ENCODE measurements around the gene UGGT2. TPM values are rescaled to one million over a fixed set of nuclear protein-coding genes. Genes with fewer than 3 reads are reported as not detected.

UGGT2 gene
- total and polyA plus RNA-seq, 2 of the 13 experiments (the other 11 are each of a cell fraction or from before 2014, with no cell fraction given) = 13.2 to 27.1 TPM

DNA sequence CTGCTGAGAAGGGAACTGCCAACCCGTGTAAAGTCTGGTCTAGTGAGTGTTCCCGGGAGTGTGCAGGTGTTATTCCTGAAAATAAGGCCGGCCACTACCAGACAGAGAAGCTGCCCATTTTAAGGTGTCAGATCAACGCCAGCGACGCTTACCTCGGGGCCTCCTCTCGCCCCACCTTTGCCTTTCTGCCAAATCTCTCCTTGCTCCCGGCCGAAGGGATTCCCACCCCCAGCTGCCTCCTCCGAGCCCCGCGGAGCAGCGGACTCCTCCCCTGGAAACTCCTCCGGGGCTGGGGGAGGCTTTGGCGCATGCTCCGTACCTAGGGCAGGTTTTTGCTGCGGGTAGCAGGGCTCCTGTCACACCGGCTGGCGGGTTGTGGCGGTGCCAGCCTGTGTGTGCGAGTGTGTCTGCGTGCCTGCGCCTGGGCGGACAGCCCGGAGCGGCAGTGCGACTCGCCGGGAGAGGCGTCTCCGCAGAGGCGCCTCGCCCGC, 36.6 kb upstream of the UGGT2 start, which contains the start of gene HS6ST3 (continued):
- TF ChIP-seq, protein P1, sequence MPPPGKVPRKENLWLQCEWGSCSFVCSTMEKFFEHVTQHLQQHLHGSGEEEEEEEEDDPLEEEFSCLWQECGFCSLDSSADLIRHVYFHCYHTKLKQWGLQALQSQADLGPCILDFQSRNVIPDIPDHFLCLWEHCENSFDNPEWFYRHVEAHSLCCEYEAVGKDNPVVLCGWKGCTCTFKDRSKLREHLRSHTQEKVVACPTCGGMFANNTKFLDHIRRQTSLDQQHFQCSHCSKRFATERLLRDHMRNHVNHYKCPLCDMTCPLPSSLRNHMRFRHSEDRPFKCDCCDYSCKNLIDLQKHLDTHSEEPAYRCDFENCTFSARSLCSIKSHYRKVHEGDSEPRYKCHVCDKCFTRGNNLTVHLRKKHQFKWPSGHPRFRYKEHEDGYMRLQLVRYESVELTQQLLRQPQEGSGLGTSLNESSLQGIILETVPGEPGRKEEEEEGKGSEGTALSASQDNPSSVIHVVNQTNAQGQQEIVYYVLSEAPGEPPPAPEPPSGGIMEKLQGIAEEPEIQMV (CRISPR knock-in tag; IDR thresholded peaks at IDR 0.05; ENCODE audit: low read depth) = no peak
- TF ChIP-seq, protein P2, sequence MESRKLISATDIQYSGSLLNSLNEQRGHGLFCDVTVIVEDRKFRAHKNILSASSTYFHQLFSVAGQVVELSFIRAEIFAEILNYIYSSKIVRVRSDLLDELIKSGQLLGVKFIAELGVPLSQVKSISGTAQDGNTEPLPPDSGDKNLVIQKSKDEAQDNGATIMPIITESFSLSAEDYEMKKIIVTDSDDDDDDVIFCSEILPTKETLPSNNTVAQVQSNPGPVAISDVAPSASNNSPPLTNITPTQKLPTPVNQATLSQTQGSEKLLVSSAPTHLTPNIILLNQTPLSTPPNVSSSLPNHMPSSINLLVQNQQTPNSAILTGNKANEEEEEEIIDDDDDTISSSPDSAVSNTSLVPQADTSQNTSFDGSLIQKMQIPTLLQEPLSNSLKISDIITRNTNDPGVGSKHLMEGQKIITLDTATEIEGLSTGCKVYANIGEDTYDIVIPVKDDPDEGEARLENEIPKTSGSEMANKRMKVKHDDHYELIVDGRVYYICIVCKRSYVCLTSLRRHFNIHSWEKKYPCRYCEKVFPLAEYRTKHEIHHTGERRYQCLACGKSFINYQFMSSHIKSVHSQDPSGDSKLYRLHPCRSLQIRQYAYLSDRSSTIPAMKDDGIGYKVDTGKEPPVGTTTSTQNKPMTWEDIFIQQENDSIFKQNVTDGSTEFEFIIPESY (CRISPR knock-in tag; IDR thresholded peaks at IDR 0.05) = no peak
- TF ChIP-seq ZNF263 (CRISPR knock-in tag; IDR thresholded peaks at IDR 0.05) (peak; percentile 80), WIZ (CRISPR knock-in tag; IDR thresholded peaks at IDR 0.05) (no peak), MIER3 (CRISPR knock-in tag; IDR thresholded peaks at IDR 0.05; ENCODE audit: borderline replicate concordance) (no peak), MXI1 (IDR thresholded peaks at IDR 0.05; ENCODE audit: borderline replicate concordance, low read depth, low read length) (no peak)
- TF ChIP-seq, protein P3, sequence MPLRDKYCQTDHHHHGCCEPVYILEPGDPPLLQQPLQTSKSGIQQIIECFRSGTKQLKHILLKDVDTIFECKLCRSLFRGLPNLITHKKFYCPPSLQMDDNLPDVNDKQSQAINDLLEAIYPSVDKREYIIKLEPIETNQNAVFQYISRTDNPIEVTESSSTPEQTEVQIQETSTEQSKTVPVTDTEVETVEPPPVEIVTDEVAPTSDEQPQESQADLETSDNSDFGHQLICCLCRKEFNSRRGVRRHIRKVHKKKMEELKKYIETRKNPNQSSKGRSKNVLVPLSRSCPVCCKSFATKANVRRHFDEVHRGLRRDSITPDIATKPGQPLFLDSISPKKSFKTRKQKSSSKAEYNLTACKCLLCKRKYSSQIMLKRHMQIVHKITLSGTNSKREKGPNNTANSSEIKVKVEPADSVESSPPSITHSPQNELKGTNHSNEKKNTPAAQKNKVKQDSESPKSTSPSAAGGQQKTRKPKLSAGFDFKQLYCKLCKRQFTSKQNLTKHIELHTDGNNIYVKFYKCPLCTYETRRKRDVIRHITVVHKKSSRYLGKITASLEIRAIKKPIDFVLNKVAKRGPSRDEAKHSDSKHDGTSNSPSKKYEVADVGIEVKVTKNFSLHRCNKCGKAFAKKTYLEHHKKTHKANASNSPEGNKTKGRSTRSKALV (CRISPR knock-in tag; IDR thresholded peaks at IDR 0.05) = peak; percentile 85

GRCh38 chr13:96089139-96089538, 35.9 kb upstream of the UGGT2 start:
- no TSS peak for BruUV-seq (replicated peaks)
- Histone ChIP-seq H3K27ac (ENCODE audit: extremely low read length, insufficient read depth, low read length) (no peak overlapping the region), H3K9me3 (ENCODE audit: low read length) (no peaks in the 10 kb centered on the region), H3K4me1 (ENCODE audit: insufficient read depth, low read length) (0 out of 2 replicates have a peak, but pooled peaks cover 6% of the 10 kb centered on the region), H4K20me1 (ENCODE audit: insufficient read depth, low read length) (no peaks in the 10 kb centered on the region), H3K36me3 (replicated peaks in 1 of 2; ENCODE audit: control insufficient read depth in 1 of 2, insufficient read depth in 2 of 2, low read length in 2 of 2) (no peaks in the 10 kb centered on the region), H3K79me2 (ENCODE audit: insufficient read depth, low read length) (no peaks in the 10 kb centered on the region), H3K27me3 (ENCODE audit: control insufficient read depth in 1 of 2, insufficient read depth in 2 of 2, low read length in 2 of 2) (peaks cover 6 to 37% of the 10 kb centered on the region in 2 experiments), H3K9ac (ENCODE audit: insufficient read depth, low read depth, low read length) (no peak overlapping the region), H3K4me3 (replicated peaks in 1 of 3; ENCODE audit: insufficient read depth in 1 of 3, low read depth in 2 of 3, low read length in 3 of 3) (no peak overlapping the region), H2AFZ (ENCODE audit: low read length) (no peak overlapping the region), H3K4me2 (ENCODE audit: low read depth, low read length) (no peak overlapping the region)
- POLR2A ChIA-PET = no interaction called here
- intact Hi-C loops (cut with micrococcal nuclease; ENCODE audit: unreplicated experiment) (no loop called here), in situ Hi-C loops (cut with HindIII; ENCODE audit: extremely low pct_ligation_motif_present, low pct_unique_long_range_greater_than_20kb) (no loop called here)
- ATAC-seq (no peak), FAIRE-seq (no peak), DNase-seq (ENCODE audit: low spot score) (no peak)
- CTCF ChIA-PET (ENCODE audit: low intra/inter-chr PET ratio, low total read pairs) = no interaction called here
- WGBS (ENCODE audit: low lambda C conversion rate) = 3% methylated on average over 4 of the region's 4 CpGs
- TF ChIP-seq CBX2 (IDR thresholded peaks at IDR 0.05; ENCODE audit: low read depth, low read length) = peak; percentile 84; the same call in 1 of the 2 replicates
- no peak for TF ChIP-seq CBX2 (CRISPR knock-in tag; IDR thresholded peaks at IDR 0.05; ENCODE audit: low read depth)
- TF ChIP-seq ZC3H13 (CRISPR knock-in tag; IDR thresholded peaks at IDR 0.05) = no peak
